SK-N-SH treated with all-trans-retinoic acid at 6 μM for 48 hours (cell line): ENCODE data around the gene PRMT6.

Experiments
- ARNTL ChIP-seq: fragments of 450-650 bp; formaldehyde crosslinking; IDR thresholded peaks from 2 replicates; pipeline ENCODE4 v1.5.0; 2020; ENCODE audit warnings: low read depth, mild to moderate bottlenecking, moderate library complexity, borderline replicate concordance
- CSRNP3 ChIP-seq: fragments of 250-450 bp; sonication (Bioruptor Pico); IDR thresholded peaks from 2 replicates; pipeline ENCODE4 v1.5.1; 2021; ENCODE audit warnings: mild to moderate bottlenecking, moderate library complexity
- OSR1 ChIP-seq: fragments of 250-450 bp; sonication (Bioruptor Pico); IDR thresholded peaks from 2 replicates; pipeline ENCODE4 v1.8.0; 2022; ENCODE audit warnings: moderate library complexity, mild to moderate bottlenecking, inconsistent platforms
- PATZ1 ChIP-seq: fragments of 250-450 bp; sonication (Bioruptor Pico); IDR thresholded peaks from 2 replicates; pipeline ENCODE4 v1.8.0; 2020; ENCODE audit warnings: mild to moderate bottlenecking, moderate library complexity, borderline replicate concordance
- PPARA ChIP-seq: fragments of 250-450 bp; sonication (Bioruptor Pico); IDR thresholded peaks from 2 replicates; pipeline ENCODE4 v1.5.0; 2020; ENCODE audit warnings: mild to moderate bottlenecking, borderline replicate concordance
- RARB ChIP-seq: fragments of 250-450 bp; sonication (Bioruptor Pico); IDR thresholded peaks from 2 replicates; pipeline ENCODE4 v1.8.0; 2021; ENCODE audit warnings: mild to moderate bottlenecking, moderate library complexity
- SNAI2 ChIP-seq: fragments of 250-450 bp; sonication (Bioruptor Pico); IDR thresholded peaks from 2 replicates; pipeline ENCODE4 v1.5.0; 2020; ENCODE audit warnings: mild to moderate bottlenecking, moderate library complexity

GRCh38 chr1:107057197-107058133, 991 bp downstream of the PRMT6 start:
- TF ChIP-seq RARB (no peak), SNAI2 (CRISPR knock-in tag) (no peak), ARNTL (CRISPR knock-in tag) (no peak), PPARA (CRISPR knock-in tag) (no peak), CSRNP3 (CRISPR knock-in tag) (no peak), OSR1 (CRISPR knock-in tag) (no peak), PATZ1 (CRISPR knock-in tag) (no peak)
